IPS DF 4.7 (cell line): ENCODE data around the gene DPYSL4.

Experiments
- DNase-seq: peaks from one replicate; pipeline ENCODE4 v3.0.0-alpha.2; 2013; ENCODE audit warnings: low spot score; ENCODE audit errors: extremely low read depth

DPYSL4 gene

DNA sequence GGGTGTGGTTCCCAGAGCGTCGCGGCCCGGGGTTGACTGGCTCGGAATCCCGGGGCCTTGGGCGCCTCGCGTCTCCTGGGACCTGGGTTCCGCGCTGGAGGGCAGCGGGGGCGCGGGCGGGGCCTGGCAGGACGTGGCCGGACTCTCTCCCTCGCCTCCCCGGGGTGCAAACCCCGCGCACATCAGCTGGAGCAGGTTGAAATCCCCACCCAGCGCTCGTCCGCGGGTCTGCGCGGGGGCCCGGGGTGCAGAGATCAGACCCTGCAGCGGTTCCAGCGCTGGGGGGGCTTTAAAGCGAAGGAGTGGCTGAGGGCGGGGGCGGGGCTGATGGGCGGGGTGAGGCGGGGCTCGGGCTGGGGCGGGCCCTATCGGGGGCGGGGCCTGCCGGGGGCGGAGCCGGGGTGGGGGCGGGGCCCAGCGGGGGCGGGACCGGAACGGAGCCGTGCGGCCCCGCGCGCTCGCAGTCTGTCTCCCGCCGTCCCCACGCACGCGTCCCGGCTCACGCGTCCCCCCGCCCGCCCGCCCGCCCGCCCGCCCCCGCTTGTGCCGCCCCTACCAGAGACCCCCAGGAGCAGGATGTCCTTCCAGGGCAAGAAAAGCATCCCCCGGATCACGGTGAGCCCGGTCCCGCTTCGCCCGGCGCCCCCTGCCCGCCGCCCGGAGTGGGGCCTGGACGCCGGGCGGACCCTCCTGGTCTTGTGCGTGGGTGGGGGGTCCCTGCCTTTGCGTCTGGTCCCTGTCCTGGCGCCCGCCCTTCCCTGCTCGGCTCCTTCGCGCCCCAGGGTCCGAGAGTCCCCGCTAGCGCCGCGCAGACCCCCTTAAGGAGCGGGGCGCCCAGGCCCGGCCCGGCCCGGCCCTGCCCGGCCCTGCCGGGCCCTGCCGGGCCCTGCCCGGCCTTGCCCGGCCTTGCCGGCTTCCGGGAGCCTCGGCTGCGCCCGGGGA lies at the start of gene DPYSL4:
DPYSL4 (plus strand) TSS at position 461 of the 942 bp plus-strand sequence; CDS start at position 577, 116 bp downstream.
- no peak for DNase-seq

GRCh38 chr10:132137111-132138072 lies 49.4 kb upstream of the DPYSL4 start:
- no peak for DNase-seq

DNA sequence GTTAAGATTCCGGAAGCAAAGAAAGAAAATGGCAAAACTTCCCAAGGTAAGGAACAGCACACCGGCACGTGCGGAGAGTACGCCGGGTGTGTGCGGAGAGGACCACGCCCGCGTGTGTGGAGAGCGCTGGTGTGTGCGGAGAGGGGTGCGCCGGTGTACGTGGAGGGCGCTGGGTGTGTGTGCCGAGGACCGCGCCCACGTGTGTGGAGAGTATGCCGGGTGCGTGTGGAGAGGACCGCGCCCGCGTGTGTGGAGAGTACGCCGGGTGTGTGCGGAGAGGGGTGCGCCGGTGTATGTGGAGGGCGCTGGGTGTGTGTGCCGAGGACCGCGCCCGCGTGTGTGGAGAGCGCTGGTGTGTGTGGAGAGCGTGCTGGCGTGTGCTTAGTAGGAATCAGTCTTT lies 48.6 kb upstream of the DPYSL4 start:
- no peak for DNase-seq

DNA sequence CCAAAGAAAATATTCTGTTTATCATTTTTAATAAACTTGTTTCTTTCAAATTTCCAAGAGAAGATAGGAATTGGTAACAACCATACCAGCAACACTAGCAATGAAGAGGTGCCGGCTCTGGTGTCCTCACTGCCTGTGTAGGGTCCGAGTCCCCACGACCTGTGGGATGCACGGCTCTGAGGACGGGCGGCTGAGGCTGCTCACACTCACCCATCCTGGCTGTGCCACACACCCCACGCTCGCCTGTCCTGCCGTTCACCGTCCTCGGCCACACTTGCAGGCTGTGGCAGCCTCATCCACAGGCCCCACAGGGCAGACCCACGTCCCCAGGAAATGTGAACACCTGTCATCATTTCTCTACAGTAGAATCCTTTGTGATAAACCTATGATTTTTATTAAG lies 48.2 kb upstream of the DPYSL4 start:
- no peak for DNase-seq

- DNase-seq, result no peak
Observed at GRCh38 chr10:132139526-132139925, 47.2 kb upstream of the DPYSL4 start.

GRCh38 chr10:132140167-132140925 lies 46.4 kb upstream of the DPYSL4 start:
- no peak for DNase-seq

DNA sequence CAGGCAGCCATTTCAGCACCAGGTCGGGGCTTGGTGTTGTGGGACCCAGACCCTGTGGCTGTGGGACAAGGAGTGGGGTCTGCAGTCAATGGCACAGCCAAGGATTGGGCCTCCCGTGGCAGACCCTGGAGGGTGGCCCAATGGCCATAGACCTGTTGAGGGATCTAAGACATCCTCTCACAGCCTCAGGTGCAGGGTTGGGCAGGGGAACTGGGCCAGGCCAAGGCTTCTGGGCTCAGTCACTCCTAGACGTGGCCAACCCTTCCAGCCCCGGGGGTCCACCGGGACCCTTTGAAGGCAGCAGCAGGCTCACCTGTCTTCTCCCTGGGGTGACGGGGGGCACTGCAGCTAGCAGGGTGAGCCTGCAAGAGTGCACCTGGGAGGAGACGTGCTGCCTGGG lies 45.7 kb upstream of the DPYSL4 start:
- no peak for DNase-seq

- DNase-seq, result no peak
Observed at GRCh38 chr10:132141526-132142395, 45.0 kb upstream of the DPYSL4 start.

- DNase-seq, result no peak
Observed at GRCh38 chr10:132142396-132143161, 44.2 kb upstream of the DPYSL4 start.

DNA sequence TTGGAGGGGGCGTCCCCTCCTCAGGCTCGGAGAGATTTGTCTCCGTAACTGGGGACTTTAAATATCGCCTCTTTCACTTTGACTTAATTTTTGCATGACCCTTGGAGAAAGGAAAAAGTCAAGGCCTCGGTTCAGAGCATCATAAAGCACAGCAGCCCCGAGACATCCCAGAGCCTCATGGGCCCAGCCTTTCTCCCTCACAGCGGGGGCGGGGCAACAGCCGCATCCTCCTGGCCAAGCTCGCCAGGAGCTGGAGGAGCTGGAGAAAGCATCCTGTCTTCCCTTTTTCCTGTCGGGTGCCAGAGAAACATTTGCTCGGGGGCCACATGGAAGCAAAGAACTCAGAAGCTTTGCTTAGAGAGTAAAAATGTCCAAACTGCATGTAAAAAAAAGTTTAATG lies 43.6 kb upstream of the DPYSL4 start:
- no peak for DNase-seq

- DNase-seq, result no peak
Observed at GRCh38 chr10:132144086-132144485, 42.7 kb upstream of the DPYSL4 start.

- DNase-seq, result no peak
Observed at GRCh38 chr10:132145002-132145401, 41.7 kb upstream of the DPYSL4 start.

- no peak for DNase-seq
Observed at GRCh38 chr10:132145521-132146185, 41.1 kb upstream of the DPYSL4 start.

DNA sequence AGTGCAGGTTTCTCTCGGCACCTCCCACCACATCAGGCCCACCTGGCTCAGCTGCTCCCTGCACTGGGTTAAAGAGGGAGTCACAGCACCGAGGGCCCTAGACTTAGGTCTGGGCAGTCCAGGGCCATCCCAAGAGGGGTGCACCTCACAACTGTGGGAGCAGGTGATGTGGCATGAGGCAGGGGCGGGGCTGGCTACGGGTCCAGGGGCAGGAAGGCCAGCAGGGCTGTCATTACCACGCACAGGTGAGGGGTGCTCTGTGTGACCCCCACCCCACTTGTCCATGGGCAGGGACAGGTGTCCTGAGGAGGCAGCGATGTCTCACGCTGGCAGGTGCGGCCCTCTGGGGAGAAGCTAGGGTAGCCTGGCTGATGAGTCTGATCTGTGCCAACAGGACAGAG lies 40.5 kb upstream of the DPYSL4 start:
- DNase-seq, result no peak

DNA sequence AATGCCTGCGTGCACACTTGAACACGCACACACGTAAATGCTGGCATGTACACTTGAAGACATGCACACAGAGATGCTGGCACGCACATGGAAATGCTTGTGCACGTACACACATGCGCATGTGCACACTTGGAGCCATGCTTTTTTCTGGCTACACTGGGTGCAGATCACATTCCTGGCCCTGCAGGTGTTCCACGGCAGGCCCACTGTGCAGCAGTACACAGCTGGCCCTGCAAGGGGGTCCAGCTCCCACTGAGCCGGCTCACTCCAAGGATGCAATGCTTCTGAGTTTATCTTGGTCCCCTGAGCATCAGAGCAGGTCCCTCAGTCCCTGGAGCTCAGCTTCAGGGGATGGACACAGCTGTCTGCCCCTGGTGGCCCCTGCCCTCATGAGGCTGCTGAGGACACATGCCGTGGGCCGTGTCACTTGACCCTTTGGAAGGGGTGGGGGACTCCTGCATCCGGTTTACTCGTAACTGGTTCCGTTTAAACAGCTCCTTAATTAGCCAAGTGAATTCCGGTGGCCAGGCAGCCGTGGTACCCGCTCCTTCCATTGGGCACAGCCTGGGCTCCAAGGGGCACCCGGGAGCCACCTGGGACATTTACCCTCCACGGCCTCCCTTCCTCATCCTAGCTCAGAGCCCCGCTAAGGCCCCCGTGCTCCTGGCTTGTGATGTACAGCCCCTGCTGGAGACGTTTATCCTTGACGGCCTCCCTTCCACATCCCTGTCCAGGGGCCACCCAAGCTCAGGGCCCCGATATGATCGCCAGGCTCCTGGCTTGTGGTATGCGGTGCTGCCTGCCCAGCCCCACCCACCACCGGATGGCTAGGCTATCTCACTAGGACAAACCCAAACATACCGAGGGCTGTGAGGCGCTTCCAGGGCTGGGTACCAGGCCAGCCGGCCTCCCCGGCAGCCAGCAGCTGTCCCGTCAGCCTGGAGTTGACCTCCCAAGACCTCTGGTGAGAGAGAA lies 39.5 kb upstream of the DPYSL4 start:
- no peak for DNase-seq

DNA sequence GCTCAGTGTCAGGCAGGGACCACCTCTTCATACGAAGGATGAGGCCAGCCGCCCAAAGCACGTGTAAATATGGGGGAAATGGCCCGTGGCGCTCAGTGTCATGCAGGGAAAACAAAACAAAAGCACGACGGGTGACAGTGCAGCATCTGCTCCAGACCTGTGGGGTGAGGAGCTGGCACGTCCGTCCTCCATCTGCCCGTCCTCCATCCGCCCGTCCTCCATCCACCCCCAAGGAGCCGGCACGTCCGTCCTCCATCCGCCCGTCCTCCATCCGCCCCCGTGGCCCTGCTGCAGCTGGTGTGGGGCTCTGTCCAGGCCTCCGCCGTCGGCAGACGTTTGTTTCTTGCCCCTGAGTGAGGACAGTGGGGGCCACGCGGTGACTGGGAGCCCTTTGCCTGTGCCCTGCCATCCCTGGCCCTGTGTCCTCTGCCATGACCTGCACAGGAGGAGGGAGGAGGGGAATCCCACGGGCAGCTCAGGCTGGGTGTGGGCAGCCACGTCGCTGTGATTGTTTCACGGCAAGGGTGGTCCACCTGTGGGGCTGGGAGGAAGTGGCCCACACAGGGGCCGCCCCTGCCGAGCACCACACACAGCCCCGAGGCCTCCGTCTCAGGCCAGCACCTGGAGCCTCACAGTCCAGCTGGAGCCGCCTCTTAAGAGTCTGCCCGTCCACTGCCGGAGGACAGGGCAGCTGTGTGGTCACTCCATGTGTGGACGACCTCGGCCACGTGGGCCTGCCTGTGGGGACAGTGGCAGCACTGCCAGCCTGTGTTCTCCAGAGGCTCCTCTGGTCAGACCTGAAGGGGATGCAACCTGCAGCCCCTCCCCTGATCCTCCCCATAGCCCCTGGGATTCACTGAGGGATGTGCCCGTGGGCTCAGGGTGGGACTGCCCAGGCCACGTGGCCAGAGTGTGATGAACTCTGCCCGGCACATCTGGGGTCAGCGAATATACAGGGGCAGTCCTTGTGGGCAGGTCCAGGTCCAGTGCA lies 38.2 kb upstream of the DPYSL4 start:
- DNase-seq, result no peak

GRCh38 chr10:132149271-132149670 lies 37.5 kb upstream of the DPYSL4 start:
- DNase-seq, result no peak
